H9 (cell line): ENCODE measurements around the gene TMCO4. TPM values are rescaled to one million over a fixed set of nuclear protein-coding genes. Genes with fewer than 3 reads are reported as not detected.

Experiments
- DNase-seq: peaks from one replicate; pipeline ENCODE4 v3.0.0-alpha.2; 2017
- H2AFZ ChIP-seq: one replicate; pipeline ENCODE4 v1.6.1; 2013; ENCODE audit warnings: mild to moderate bottlenecking, low read length, control low read depth, moderate library complexity
- H2AK5ac ChIP-seq: 2 replicates; pipeline ENCODE4 v1.6.1; 2013; ENCODE audit warnings: low read length, control low read depth, mixed read lengths; ENCODE audit not compliant: insufficient read length
- H2BK120ac ChIP-seq: one replicate; pipeline ENCODE4 v1.6.1; 2013; ENCODE audit warnings: low read depth, mild to moderate bottlenecking, low read length, control low read depth, inconsistent platforms; ENCODE audit not compliant: poor library complexity, severe bottlenecking
- H2BK12ac ChIP-seq: 2 replicates; pipeline ENCODE4 v1.6.1; 2013; ENCODE audit warnings: low read length, control low read depth, mixed read lengths, low read depth; ENCODE audit not compliant: insufficient read length
- H2BK15ac ChIP-seq: 2 replicates; pipeline ENCODE4 v1.6.1; 2013; ENCODE audit warnings: low read depth, low read length, control low read depth
- H2BK20ac ChIP-seq: one replicate; pipeline ENCODE4 v1.6.1; 2013; ENCODE audit warnings: low read depth, mild to moderate bottlenecking, low read length, control low read depth, inconsistent platforms; ENCODE audit not compliant: poor library complexity, severe bottlenecking
- H2BK5ac ChIP-seq: 2 replicates; pipeline ENCODE4 v1.6.1; 2013; ENCODE audit warnings: low read length, control low read depth, mixed read lengths; ENCODE audit not compliant: insufficient read length
- H3K14ac ChIP-seq: 2 replicates; pipeline ENCODE4 v1.6.1; 2013; ENCODE audit warnings: low read length, control low read depth; ENCODE audit not compliant: insufficient read depth
- H3K18ac ChIP-seq: 2 replicates; pipeline ENCODE4 v1.6.1; 2013; ENCODE audit warnings: low read depth, mild to moderate bottlenecking, mixed read lengths, low read length, control low read depth; ENCODE audit not compliant: insufficient read length
- H3K23ac ChIP-seq: 2 replicates; pipeline ENCODE4 v1.6.1; 2013; ENCODE audit warnings: low read length, control low read depth, mixed read lengths, low read depth; ENCODE audit not compliant: insufficient read length
- H3K23me2 ChIP-seq: 2 replicates; pipeline ENCODE4 v1.6.1; 2013; ENCODE audit warnings: low read depth, mild to moderate bottlenecking, mixed read lengths, low read length, control low read depth; ENCODE audit not compliant: insufficient read length, poor library complexity, severe bottlenecking
- H3K27ac ChIP-seq: 2 replicates; pipeline ENCODE4 v1.5.1; 2013; ENCODE audit warnings: low read length, control low read depth, mixed read lengths, low read depth; ENCODE audit not compliant: insufficient read length
- H3K27me3 ChIP-seq: 2 replicates; pipeline ENCODE4 v1.6.1; 2013; ENCODE audit warnings: low read length, control low read depth, inconsistent platforms; ENCODE audit not compliant: insufficient read depth
- H3K4ac ChIP-seq: 2 replicates; pipeline ENCODE4 v1.6.1; 2013; ENCODE audit warnings: low read depth, mild to moderate bottlenecking, control low read depth, inconsistent platforms, low read length, moderate library complexity
- H3K4me1 ChIP-seq: 2 replicates; pipeline ENCODE4 v1.6.1; 2013; ENCODE audit warnings: low read length, control low read depth, inconsistent platforms; ENCODE audit not compliant: insufficient read depth
- H3K4me2 ChIP-seq: 2 replicates; pipeline ENCODE4 v1.6.1; 2013; ENCODE audit warnings: low read length, control low read depth, mixed read lengths; ENCODE audit not compliant: insufficient read length, insufficient read depth
- H3K56ac ChIP-seq: 2 replicates; pipeline ENCODE4 v1.6.1; 2013; ENCODE audit warnings: low read depth, mild to moderate bottlenecking, mixed read lengths, low read length, control low read depth; ENCODE audit not compliant: insufficient read length
- H3K79me1 ChIP-seq: 2 replicates; pipeline ENCODE4 v1.6.1; 2013; ENCODE audit warnings: low read depth, mild to moderate bottlenecking, moderate library complexity, low read length, control low read depth, inconsistent platforms; ENCODE audit not compliant: insufficient read depth, poor library complexity, severe bottlenecking
- H3K79me2 ChIP-seq: 2 replicates; pipeline ENCODE4 v1.6.1; 2013; ENCODE audit warnings: low read length, control low read depth, inconsistent platforms; ENCODE audit not compliant: insufficient read depth
- H3K9ac ChIP-seq: 2 replicates; pipeline ENCODE4 v1.6.1; 2013; ENCODE audit warnings: low read length, control low read depth, mixed read lengths; ENCODE audit not compliant: insufficient read length; ENCODE audit errors: extremely low read depth
- H3K9me3 ChIP-seq: one replicate; pipeline ENCODE4 v1.6.1; 2013; ENCODE audit warnings: low read depth, low read length, inconsistent platforms; ENCODE audit not compliant: control insufficient read depth
- H3T11ph ChIP-seq: one replicate; pipeline ENCODE4 v1.6.1; 2013; ENCODE audit warnings: mild to moderate bottlenecking, low read length, control low read depth, inconsistent platforms
- H4K20me1 ChIP-seq: one replicate; pipeline ENCODE4 v1.6.1; 2013; ENCODE audit not compliant: control insufficient read depth, insufficient read length, insufficient read depth
- H4K5ac ChIP-seq: 2 replicates; pipeline ENCODE4 v1.6.1; 2013; ENCODE audit warnings: low read depth, mild to moderate bottlenecking, mixed read lengths, low read length, control low read depth; ENCODE audit not compliant: insufficient read length
- H4K8ac ChIP-seq: replicated peaks from 2 replicates; pipeline ENCODE4 v1.6.1; 2013; ENCODE audit warnings: low read length, control low read depth, mixed read lengths, low read depth; ENCODE audit not compliant: insufficient read length
- H4K91ac ChIP-seq: 2 replicates; pipeline ENCODE4 v1.6.1; 2013; ENCODE audit warnings: low read depth, mild to moderate bottlenecking, moderate library complexity, mixed read lengths, low read length, control low read depth; ENCODE audit not compliant: insufficient read length
- H3K27ac Mint-ChIP-seq, 3 experiments: 2 replicates in 2 of 3; 3 replicates in 1 of 3; pipeline ENCODE4 v1.8.0; 2020 to 2021; ENCODE audit warnings: mixed read lengths in 3 of 3, mild to moderate bottlenecking in 1 of 3, moderate library complexity in 1 of 3
- H3K27me3 Mint-ChIP-seq: 2 replicates; pipeline ENCODE4 v1.8.0; 2021; ENCODE audit warnings: low read depth, mild to moderate bottlenecking, moderate library complexity, mixed read lengths
- H3K36me3 Mint-ChIP-seq, 3 experiments: 2 replicates in 2 of 3; 3 replicates in 1 of 3; pipeline ENCODE4 v1.8.0; 2020 to 2021; ENCODE audit warnings: low read depth in 3 of 3, mixed read lengths in 3 of 3; ENCODE audit not compliant: insufficient read depth in 1 of 3
- H3K4me1 Mint-ChIP-seq, 2 experiments: 2 replicates each; pipeline ENCODE4 v1.8.0; 2020; ENCODE audit warnings: mixed read lengths in 2 of 2
- H3K4me3 Mint-ChIP-seq, 2 experiments: 2 replicates in 1 of 2; 3 replicates in 1 of 2; pipeline ENCODE4 v1.8.0; 2020 to 2021; ENCODE audit warnings: mild to moderate bottlenecking in 2 of 2, mixed read lengths in 2 of 2, moderate library complexity in 1 of 2
- H3K9me3 Mint-ChIP-seq, 2 experiments: 2 replicates in 1 of 2; 3 replicates in 1 of 2; pipeline ENCODE4 v1.8.0; 2020; ENCODE audit warnings: mild to moderate bottlenecking in 2 of 2, mixed read lengths in 2 of 2, moderate library complexity in 1 of 2
- WGBS: extraction: QIAGEN DNeasy Blood & Tissue Kit; methylation state at CpG from one replicate; pipeline ENCODE4 v1.1.7; 2013; ENCODE audit warnings: missing lambda C conversion rate, low lambda C conversion rate, mixed read lengths; ENCODE audit not compliant: insufficient read length; ENCODE audit errors: extremely low coverage; 5-methylcytosine and 5-hydroxymethylcytosine counted together
- total RNA-seq: library from RNA; stranded (reverse); gene quantifications from 2 replicates; pipeline ENCODE4 v1.2.1, GENCODE V29; 2021
- TF ChIP-seq, protein P1 (sequence below): fragments of 200-600 bp; sonication (generic); conservative IDR thresholded peaks from 3 replicates; pipeline ENCODE4 v1.8.0; 2021; ENCODE audit warnings: antibody characterized with exemption, mild to moderate bottlenecking

Gene TMCO4
- total RNA-seq, 1 experiment from 2014 or later: 4.0 TPM

DNA sequence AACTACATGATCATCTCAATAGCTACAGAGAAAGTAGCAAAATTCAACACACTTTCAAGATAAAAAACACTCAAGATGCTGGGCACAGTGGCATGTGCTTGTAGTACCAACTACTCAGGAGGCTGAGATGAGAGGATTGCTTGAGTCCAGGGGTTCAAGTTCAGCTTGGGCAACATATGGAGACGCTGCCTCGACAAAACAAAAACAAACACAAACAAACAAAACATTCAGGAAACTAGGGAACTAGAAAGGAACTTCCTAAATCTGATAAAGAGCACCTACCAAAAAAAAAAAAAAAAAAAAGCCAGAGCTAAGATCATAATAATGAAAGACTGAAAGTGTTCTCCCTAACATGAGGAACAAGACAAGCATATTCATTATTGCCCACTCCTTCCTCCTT, 38.1 kb upstream of the TMCO4 start:
- Histone ChIP-seq H4K91ac (no peak overlapping the region), H3K4me1 (no peaks in the 10 kb centered on the region), H2BK5ac (no peak overlapping the region), H3K56ac (no peak overlapping the region), H4K20me1 (no peaks in the 10 kb centered on the region), H3K27ac (no peak overlapping the region), H2BK12ac (no peak overlapping the region), H4K5ac (no peak overlapping the region), H3K9me3 (no peaks in the 10 kb centered on the region), H2BK120ac (no peak overlapping the region), H3K4ac (no peak overlapping the region), H3K4me2 (no peak overlapping the region), H3K9ac (no peak overlapping the region), H3K79me1 (no peaks in the 10 kb centered on the region), H3K14ac (no peak overlapping the region), H3K23me2 (no peaks in the 10 kb centered on the region), H2AFZ (no peak overlapping the region), H3K27me3 (no peaks in the 10 kb centered on the region), H3K79me2 (no peaks in the 10 kb centered on the region), H3K23ac (no peak overlapping the region), H3K18ac (no peak overlapping the region), H2BK20ac (no peak overlapping the region), H2AK5ac (no peak overlapping the region), H3T11ph (no peak overlapping the region), H4K8ac (no peak overlapping the region), H2BK15ac (no peak overlapping the region)
- WGBS: no CpG with 5 or more reads among the region's 2 CpGs
- Mint-ChIP-seq H3K36me3 (no peaks in the 10 kb centered on the region), H3K4me3 (no peak overlapping the region), H3K4me1 (no peaks in the 10 kb centered on the region), H3K27ac (no peak overlapping the region; a peak in 1 of 7 replicates), H3K9me3 (no peaks in the 10 kb centered on the region), H3K27me3 (peaks cover 5% of the 10 kb centered on the region)
- no peak for DNase-seq
- TF ChIP-seq, protein P1, sequence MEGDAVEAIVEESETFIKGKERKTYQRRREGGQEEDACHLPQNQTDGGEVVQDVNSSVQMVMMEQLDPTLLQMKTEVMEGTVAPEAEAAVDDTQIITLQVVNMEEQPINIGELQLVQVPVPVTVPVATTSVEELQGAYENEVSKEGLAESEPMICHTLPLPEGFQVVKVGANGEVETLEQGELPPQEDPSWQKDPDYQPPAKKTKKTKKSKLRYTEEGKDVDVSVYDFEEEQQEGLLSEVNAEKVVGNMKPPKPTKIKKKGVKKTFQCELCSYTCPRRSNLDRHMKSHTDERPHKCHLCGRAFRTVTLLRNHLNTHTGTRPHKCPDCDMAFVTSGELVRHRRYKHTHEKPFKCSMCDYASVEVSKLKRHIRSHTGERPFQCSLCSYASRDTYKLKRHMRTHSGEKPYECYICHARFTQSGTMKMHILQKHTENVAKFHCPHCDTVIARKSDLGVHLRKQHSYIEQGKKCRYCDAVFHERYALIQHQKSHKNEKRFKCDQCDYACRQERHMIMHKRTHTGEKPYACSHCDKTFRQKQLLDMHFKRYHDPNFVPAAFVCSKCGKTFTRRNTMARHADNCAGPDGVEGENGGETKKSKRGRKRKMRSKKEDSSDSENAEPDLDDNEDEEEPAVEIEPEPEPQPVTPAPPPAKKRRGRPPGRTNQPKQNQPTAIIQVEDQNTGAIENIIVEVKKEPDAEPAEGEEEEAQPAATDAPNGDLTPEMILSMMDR: no peak
